WTC11 (cell line): ENCODE results near the gene FAM163A. TPM values are rescaled to one million over a fixed set of nuclear protein-coding genes. Genes with fewer than 3 reads are reported as not detected.
"Not testable (repeated sequence)": the region's sequence is repeated elsewhere in the genome, so short reads cannot be mapped to it uniquely, and the experiment has no call there.

Source experiments
- ATAC-seq: fragments of 200-7000 bp; cut with Tn5 transposase; 2 replicates; pipeline ENCODE4 v1.10.0; 2021; ENCODE audit warnings: mild to moderate bottlenecking, moderate library complexity
- CTCF ChIA-PET: fragments of 300-600 bp; sonication (Branson Sonifier 250); formaldehyde crosslinking; loops from one replicate; lab custom pipeline; 2021; ENCODE audit warnings: antibody characterized with exemption; lab: Charles Lee
- POLR2A ChIA-PET: fragments of 350-600 bp; sonication (Branson Sonifier 250); formaldehyde crosslinking; loops from one replicate; lab custom pipeline; 2021; ENCODE audit warnings: antibody characterized with exemption; lab: Charles Lee
- DNase-seq: peaks from one replicate; pipeline ENCODE4 v3.0.0; 2021; ENCODE audit warnings: low spot score
- H3K27ac Mint-ChIP-seq: 2 replicates; pipeline ENCODE4 v1.8.0; 2021; ENCODE audit warnings: mixed read lengths
- H3K27me3 Mint-ChIP-seq: 2 replicates; pipeline ENCODE4 v1.8.0; 2021; ENCODE audit warnings: low read depth, mild to moderate bottlenecking, moderate library complexity, mixed read lengths
- H3K36me3 Mint-ChIP-seq: 2 replicates; pipeline ENCODE4 v1.8.0; 2021; ENCODE audit warnings: mixed read lengths
- H3K4me1 Mint-ChIP-seq: 2 replicates; pipeline ENCODE4 v1.8.0; 2022; ENCODE audit warnings: mixed read lengths
- H3K4me3 Mint-ChIP-seq: 2 replicates; pipeline ENCODE4 v1.8.0; 2021; ENCODE audit warnings: mild to moderate bottlenecking, moderate library complexity, mixed read lengths
- H3K9me3 Mint-ChIP-seq: 2 replicates; pipeline ENCODE4 v1.8.0; 2021; ENCODE audit warnings: mixed read lengths
- ATF2 ChIP-seq: sonication (generic); formaldehyde crosslinking; IDR thresholded peaks from 2 replicates; pipeline ENCODE4 v1.8.1; 2022; ENCODE audit warnings: low read depth, missing genetic modification reagents, borderline replicate concordance
- CREM ChIP-seq: sonication (generic); formaldehyde crosslinking; IDR thresholded peaks from 2 replicates; pipeline ENCODE4 v1.8.1; 2022; ENCODE audit warnings: mild to moderate bottlenecking, missing genetic modification reagents, moderate library complexity
- E2F5 ChIP-seq: sonication (generic); formaldehyde crosslinking; IDR thresholded peaks from 2 replicates; pipeline ENCODE4 v1.8.1; 2022; ENCODE audit warnings: mild to moderate bottlenecking, moderate library complexity, missing genetic modification reagents
- ELF4 ChIP-seq: sonication (generic); formaldehyde crosslinking; IDR thresholded peaks from 2 replicates; pipeline ENCODE4 v1.8.1; 2022; ENCODE audit warnings: low read depth, mild to moderate bottlenecking, moderate library complexity, missing genetic modification reagents
- FOXK1 ChIP-seq: sonication (generic); formaldehyde crosslinking; IDR thresholded peaks from 2 replicates; pipeline ENCODE4 v1.8.0; 2022; ENCODE audit warnings: mild to moderate bottlenecking, moderate library complexity, missing genetic modification reagents
- FOXP1 ChIP-seq: sonication (generic); formaldehyde crosslinking; IDR thresholded peaks from 2 replicates; pipeline ENCODE4 v1.8.0; 2022; ENCODE audit warnings: missing genetic modification reagents, mild to moderate bottlenecking, moderate library complexity, borderline replicate concordance
- IRF1 ChIP-seq: sonication (generic); formaldehyde crosslinking; IDR thresholded peaks from 2 replicates; pipeline ENCODE4 v1.8.0; 2023; ENCODE audit warnings: missing genetic modification reagents
- JUN ChIP-seq: sonication (generic); formaldehyde crosslinking; IDR thresholded peaks from 2 replicates; pipeline ENCODE4 v1.8.0; 2023; ENCODE audit warnings: mild to moderate bottlenecking, missing genetic modification reagents
- MAX ChIP-seq: sonication (generic); formaldehyde crosslinking; IDR thresholded peaks from 2 replicates; pipeline ENCODE4 v1.8.0; 2022; ENCODE audit warnings: mild to moderate bottlenecking, missing genetic modification reagents
- NFYB ChIP-seq: sonication (generic); formaldehyde crosslinking; conservative IDR thresholded peaks from 2 replicates; pipeline ENCODE4 v1.8.0; 2022; ENCODE audit warnings: low read depth, missing genetic modification reagents
- PRRX2 ChIP-seq: fragments of 250-450 bp; sonication (Bioruptor Pico); IDR thresholded peaks from 2 replicates; pipeline ENCODE4 v1.8.0; 2021; ENCODE audit warnings: mild to moderate bottlenecking
- TP53 ChIP-seq: sonication (generic); formaldehyde crosslinking; IDR thresholded peaks from 2 replicates; pipeline ENCODE4 v1.8.1; 2023; ENCODE audit warnings: mild to moderate bottlenecking, missing genetic modification reagents
- ZNF121 ChIP-seq: sonication (generic); formaldehyde crosslinking; IDR thresholded peaks from 2 replicates; pipeline ENCODE4 v1.8.0; 2023; ENCODE audit warnings: missing genetic modification reagents
- ZNF232 ChIP-seq: sonication (generic); formaldehyde crosslinking; IDR thresholded peaks from 2 replicates; pipeline ENCODE4 v1.8.0; 2022; ENCODE audit warnings: mild to moderate bottlenecking, missing genetic modification reagents
- ZNF317 ChIP-seq: sonication (generic); formaldehyde crosslinking; IDR thresholded peaks from 2 replicates; pipeline ENCODE4 v1.8.1; 2023; ENCODE audit warnings: low read depth, mild to moderate bottlenecking, moderate library complexity, missing genetic modification reagents, borderline replicate concordance
- ZNF423 ChIP-seq: fragments of 250-450 bp; sonication (Bioruptor Pico); IDR thresholded peaks from 2 replicates; pipeline ENCODE4 v2.1.2; 2022; ENCODE audit warnings: mild to moderate bottlenecking, moderate library complexity
- total RNA-seq: library from RNA; stranded (reverse); gene quantifications from 3 replicates; pipeline ENCODE4 v1.2.3, GENCODE V29; 2021

Gene FAM163A
- total RNA-seq, 1 experiment from 2014 or later = 0.07 TPM

GRCh38 chr1:179831852-179832699 lies 89.0 kb downstream of the FAM163A start:
- Mint-ChIP-seq H3K36me3 (no peaks in the 10 kb centered on the region), H3K9me3 (no peaks in the 10 kb centered on the region), H3K27ac (no peak overlapping the region), H3K4me1 (peaks cover 24% of the 10 kb centered on the region), H3K27me3 (no peaks in the 10 kb centered on the region; the same call in none of the 2 replicates), H3K4me3 (no peak overlapping the region)
- ATAC-seq (peak; percentile 52), DNase-seq (no peak)
- no peak for TF ChIP-seq E2F5 (CRISPR knock-in tag)
- peak; percentile 92 for TF ChIP-seq ZNF423
- ChIA-PET POLR2A (no interaction called here), CTCF (interaction anchor here (0.8 to 2.6 kb wide), 5 partner anchors 17 to 126 kb away, joined by 4 to 11 read pairs (median 8); no protein-coding TSS in a partner anchor)

GRCh38 chr1:179836686-179837445 lies 93.8 kb downstream of the FAM163A start:
- CTCF ChIA-PET = interaction anchor here (0.8 to 3.9 kb wide), 2 partner anchors 22 to 412 kb away, joined by 3 to 30 read pairs; no protein-coding TSS in a partner anchor
- POLR2A ChIA-PET = not testable (repeated sequence)

GRCh38 chr1:179840107-179840506 lies 97.0 kb downstream of the FAM163A start:
- no peaks in the 10 kb centered on the region for H3K27me3 Mint-ChIP-seq
- DNase-seq = no peak
- ChIA-PET CTCF (interaction anchor here (1.5 kb wide), 1 partner anchor 25 kb away, joined by 8 read pairs; no protein-coding TSS in a partner anchor), POLR2A (no interaction called here)
- peaks cover 5% of the 10 kb centered on the region for H3K4me1 Mint-ChIP-seq
- no peaks in the 10 kb centered on the region for H3K36me3 Mint-ChIP-seq
- no peak for ATAC-seq
- H3K9me3 Mint-ChIP-seq = no peaks in the 10 kb centered on the region
- no peak overlapping the region for H3K4me3 Mint-ChIP-seq
- no peak overlapping the region for H3K27ac Mint-ChIP-seq
- TF ChIP-seq MAX (CRISPR knock-in tag) (no peak), ATF2 (no peak), ZNF232 (CRISPR knock-in tag) (no peak), JUN (CRISPR knock-in tag) (no peak), NFYB (no peak), ZNF317 (no peak), ELF4 (CRISPR knock-in tag) (no peak), PRRX2 (CRISPR knock-in tag) (no peak), FOXK1 (CRISPR knock-in tag) (no peak), FOXP1 (CRISPR knock-in tag) (no peak), IRF1 (CRISPR knock-in tag) (no peak), CREM (CRISPR knock-in tag) (no peak), TP53 (CRISPR knock-in tag) (no peak), ZNF121 (CRISPR knock-in tag) (no peak)
- TF ChIP-seq, all 79 proteins: peak for 0

More at GRCh38 chr1:179836686-179837445, 93.8 kb downstream of the FAM163A start:
- 0 out of 2 replicates have a peak, but pooled peaks have one; percentile 4 for TF ChIP-seq NFYB
- ATAC-seq, H3K27me3 Mint-ChIP-seq, H3K27ac Mint-ChIP-seq, H3K4me3 Mint-ChIP-seq, H3K36me3 Mint-ChIP-seq, DNase-seq, H3K9me3 Mint-ChIP-seq: not testable (repeated sequence)
- H3K4me1 Mint-ChIP-seq = peaks cover 26% of the 10 kb centered on the region
